Parathyroid adenoma (tissue), 2 donors: ENCODE measurements around the gene INTS12.
"Not testable (repeated sequence)": the region's sequence is repeated elsewhere in the genome, so short reads cannot be mapped to it uniquely, and the experiment has no call there.

ENCODE experiments used
- H2AFZ ChIP-seq: fragments of 300-600 bp; sonication (generic); one replicate; pipeline ENCODE4 v1.7.0; 2017; ENCODE audit warnings: antibody characterized with exemption, mild to moderate bottlenecking
- H3K27ac ChIP-seq: fragments of 300-600 bp; sonication (generic); one replicate; pipeline ENCODE4 v1.7.0; 2017
- H3K27me3 ChIP-seq: fragments of 300-600 bp; sonication (generic); one replicate; pipeline ENCODE4 v1.7.0; 2017; ENCODE audit warnings: low read length; ENCODE audit not compliant: control insufficient read depth, insufficient read depth
- H3K36me3 ChIP-seq: fragments of 300-600 bp; sonication (generic); one replicate; pipeline ENCODE4 v1.7.0; 2017; ENCODE audit warnings: low read length; ENCODE audit not compliant: control insufficient read depth, insufficient read depth
- H3K4me1 ChIP-seq: fragments of 300-600 bp; sonication (generic); one replicate; pipeline ENCODE4 v1.7.0; 2017; ENCODE audit warnings: control low read depth
- H3K4me2 ChIP-seq: fragments of 300-600 bp; sonication (generic); one replicate; pipeline ENCODE4 v1.7.0; 2017; ENCODE audit warnings: low read length
- H3K4me3 ChIP-seq: fragments of 300-600 bp; sonication (generic); one replicate; pipeline ENCODE4 v1.7.0; 2017; ENCODE audit warnings: low read depth, low read length
- H3K79me2 ChIP-seq: fragments of 300-600 bp; sonication (generic); one replicate; pipeline ENCODE4 v1.7.0; 2017; ENCODE audit warnings: control low read depth
- H3K9ac ChIP-seq: fragments of 300-600 bp; sonication (generic); one replicate; pipeline ENCODE4 v1.7.0; 2017; ENCODE audit warnings: mild to moderate bottlenecking
- H3K9me3 ChIP-seq: fragments of 300-600 bp; sonication (generic); one replicate; pipeline ENCODE4 v1.7.0; 2017; ENCODE audit warnings: low read length; ENCODE audit not compliant: control insufficient read depth
- CTCF ChIP-seq: fragments of 300-600 bp; sonication (generic); IDR thresholded peaks from one replicate; pipeline ENCODE4 v1.7.0; 2017; ENCODE audit warnings: antibody characterized with exemption, mild to moderate bottlenecking
- donor health status: primary hyperparathyroidism.

INTS12 gene

DNA sequence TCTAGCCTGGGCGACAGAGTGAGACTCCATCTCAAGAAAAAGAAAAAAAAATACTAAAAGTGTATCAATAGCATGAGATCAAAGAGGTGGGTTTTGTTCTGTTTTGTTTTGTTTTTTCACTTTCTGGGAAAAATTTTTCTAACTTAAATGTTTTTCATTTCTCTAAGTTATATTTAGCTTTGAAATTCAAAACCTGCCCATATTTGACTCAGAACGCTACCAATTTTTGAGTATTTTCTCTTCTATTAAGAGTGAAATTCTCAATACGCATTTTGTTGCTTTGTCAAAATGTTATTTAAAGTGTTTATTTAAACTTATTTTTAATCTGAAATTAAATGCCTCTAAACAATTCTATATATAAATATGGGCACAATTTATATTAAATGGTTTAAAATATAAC lies 39.7 kb upstream of the INTS12 start:
- no peak overlapping the region for H2AFZ ChIP-seq
- H3K27ac ChIP-seq = no peak overlapping the region
- no peaks in the 10 kb centered on the region for H3K27me3 ChIP-seq
- no peaks in the 10 kb centered on the region for H3K79me2 ChIP-seq
- H3K4me2 ChIP-seq = no peak overlapping the region
- H3K4me1 ChIP-seq = no peaks in the 10 kb centered on the region
- TF ChIP-seq CTCF = no peak
- no peaks in the 10 kb centered on the region for H3K9me3 ChIP-seq
- H3K36me3 ChIP-seq = no peaks in the 10 kb centered on the region
- no peak overlapping the region for H3K4me3 ChIP-seq
- no peak overlapping the region for H3K9ac ChIP-seq

DNA sequence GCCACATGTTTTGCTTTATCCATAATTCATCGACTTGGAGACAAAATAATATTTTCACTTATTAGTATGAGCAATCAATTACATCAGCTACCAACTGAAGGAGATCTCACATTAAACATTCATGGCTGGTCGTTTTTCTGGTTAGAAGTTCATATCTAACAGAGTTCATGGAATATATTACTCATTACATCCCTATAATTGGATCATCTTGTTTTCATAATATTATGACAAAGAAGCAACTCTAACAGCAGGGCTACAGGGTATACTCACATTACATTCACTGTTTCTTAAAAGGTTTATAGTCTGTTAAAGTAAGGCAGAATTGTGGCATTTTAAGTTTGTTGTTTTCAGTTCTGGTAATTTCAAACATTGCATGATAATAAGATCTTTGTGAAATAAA lies 33.1 kb upstream of the INTS12 start:
- Histone ChIP-seq H3K4me3 (no peak overlapping the region), H3K27me3 (no peaks in the 10 kb centered on the region), H3K9ac (no peak overlapping the region), H2AFZ (no peak overlapping the region), H3K9me3 (no peaks in the 10 kb centered on the region), H3K27ac (no peak overlapping the region), H3K36me3 (no peaks in the 10 kb centered on the region), H3K79me2 (no peaks in the 10 kb centered on the region), H3K4me1 (no peaks in the 10 kb centered on the region), H3K4me2 (no peak overlapping the region)
- no peak for TF ChIP-seq CTCF

- not testable (repeated sequence) for H3K36me3 ChIP-seq, H3K4me3 ChIP-seq, H3K4me2 ChIP-seq, H3K9me3 ChIP-seq, H3K27ac ChIP-seq, H3K9ac ChIP-seq, H3K79me2 ChIP-seq, H2AFZ ChIP-seq, H3K27me3 ChIP-seq, H3K4me1 ChIP-seq
Measured at GRCh38 chr4:105735217-105735616, 26.7 kb upstream of the INTS12 start.

DNA sequence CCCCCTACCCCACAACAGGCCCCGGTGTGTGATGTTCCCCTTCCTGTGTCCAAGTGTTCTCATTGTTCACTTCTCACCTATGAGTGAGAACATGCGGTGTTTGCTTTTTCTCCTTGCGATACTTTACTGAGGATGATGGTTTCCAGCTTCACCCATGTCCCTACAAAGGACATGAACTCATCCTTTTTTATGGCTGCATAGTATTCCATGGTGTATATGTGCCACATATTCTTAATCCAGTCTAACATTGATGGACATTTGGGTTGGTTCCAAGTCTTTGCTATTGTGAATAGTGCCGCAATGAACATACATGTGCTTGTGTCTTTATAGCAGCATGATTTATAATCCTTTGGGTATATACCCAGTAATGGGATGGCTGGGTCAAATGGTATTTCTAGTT lies 21.4 kb upstream of the INTS12 start:
- H2AFZ ChIP-seq, H3K9me3 ChIP-seq, H3K79me2 ChIP-seq, H3K36me3 ChIP-seq, H3K27me3 ChIP-seq, H3K27ac ChIP-seq, H3K4me1 ChIP-seq, H3K9ac ChIP-seq, H3K4me2 ChIP-seq, H3K4me3 ChIP-seq: not testable (repeated sequence)

DNA sequence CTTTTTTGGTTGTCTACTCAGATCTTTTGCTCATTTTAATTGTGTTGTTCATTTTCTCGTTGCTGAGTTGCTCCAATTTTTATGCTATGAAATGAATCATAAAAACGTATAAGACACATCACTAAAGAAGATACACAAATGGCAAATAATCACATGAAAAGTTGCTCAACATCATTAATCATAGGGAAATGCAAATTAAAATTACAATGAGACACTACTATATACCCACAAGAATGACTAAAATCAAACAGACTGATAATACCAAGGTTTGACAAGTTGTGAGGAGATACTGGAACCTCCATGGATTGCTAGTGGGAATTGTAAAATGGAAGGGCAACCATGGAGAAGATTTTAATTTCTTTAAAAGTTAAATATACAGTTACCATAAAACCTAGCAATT lies 17.1 kb upstream of the INTS12 start:
- TF ChIP-seq CTCF = no peak
- Histone ChIP-seq H3K36me3 (no peaks in the 10 kb centered on the region), H3K27me3 (no peaks in the 10 kb centered on the region)

GRCh38 chr4:105719204-105719603 lies 10.7 kb upstream of the INTS12 start:
- Histone ChIP-seq H3K27ac (no peak overlapping the region), H2AFZ (no peak overlapping the region), H3K9ac (no peak overlapping the region), H3K4me1 (no peaks in the 10 kb centered on the region), H3K4me2 (no peak overlapping the region), H3K4me3 (no peak overlapping the region), H3K27me3 (no peaks in the 10 kb centered on the region), H3K79me2 (no peaks in the 10 kb centered on the region), H3K9me3 (no peaks in the 10 kb centered on the region), H3K36me3 (no peaks in the 10 kb centered on the region)
- TF ChIP-seq CTCF = no peak

More for the DNA sequence above, 17.1 kb upstream of the INTS12 start:
- no peaks in the 10 kb centered on the region for H3K4me1 ChIP-seq
- no peak overlapping the region for H3K4me3 ChIP-seq
- no peaks in the 10 kb centered on the region for H3K79me2 ChIP-seq
- no peak overlapping the region for H3K9ac ChIP-seq
- no peak overlapping the region for H2AFZ ChIP-seq
- H3K27ac ChIP-seq = no peak overlapping the region
- no peaks in the 10 kb centered on the region for H3K9me3 ChIP-seq
- no peak overlapping the region for H3K4me2 ChIP-seq
